CD1c-positive myeloid dendritic cell (primary cell): ENCODE data around the gene STIM1.
A peak's percentile ranks its signal among the peaks of the same experiment; 100 is the strongest.
"Not testable (repeated sequence)": the region's sequence is repeated elsewhere in the genome, so short reads cannot be mapped to it uniquely, and the experiment has no call there.

Experiments used
- DNase-seq: peaks from one replicate; pipeline ENCODE4 v3.0.0-alpha.2; 2016; ENCODE audit errors: extremely low spot score

Gene STIM1

DNA sequence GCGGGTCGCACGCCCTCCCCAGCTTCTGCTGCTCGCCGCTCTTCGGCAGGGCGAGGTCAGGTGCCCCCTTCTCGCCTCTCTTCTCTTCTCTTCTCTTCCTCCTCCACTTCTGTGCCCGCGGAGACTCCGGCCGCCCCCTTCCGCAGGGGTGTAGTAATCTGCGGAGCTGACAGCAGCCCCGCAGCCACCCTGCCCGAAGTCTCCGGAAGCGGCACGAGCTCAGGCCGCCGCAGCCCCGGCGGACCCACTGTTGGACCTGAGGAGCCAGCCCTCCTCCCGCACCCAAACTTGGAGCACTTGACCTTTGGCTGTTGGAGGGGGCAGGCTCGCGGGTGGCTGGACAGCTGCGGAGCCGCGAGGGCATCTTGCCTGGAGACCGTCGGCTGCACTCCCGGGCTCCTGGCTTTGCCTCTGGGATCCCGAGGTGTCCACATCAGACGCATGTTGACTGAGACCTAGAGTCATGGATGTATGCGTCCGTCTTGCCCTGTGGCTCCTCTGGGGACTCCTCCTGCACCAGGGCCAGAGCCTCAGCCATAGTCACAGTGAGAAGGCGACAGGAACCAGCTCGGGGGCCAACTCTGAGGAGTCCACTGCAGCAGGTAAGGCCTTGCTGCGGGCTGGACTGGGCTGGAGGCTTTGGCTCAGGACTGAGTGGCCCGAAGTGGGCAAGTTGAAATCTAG is 486 bp downstream of the STIM1 start:
- peak; percentile 67 for DNase-seq

DNA sequence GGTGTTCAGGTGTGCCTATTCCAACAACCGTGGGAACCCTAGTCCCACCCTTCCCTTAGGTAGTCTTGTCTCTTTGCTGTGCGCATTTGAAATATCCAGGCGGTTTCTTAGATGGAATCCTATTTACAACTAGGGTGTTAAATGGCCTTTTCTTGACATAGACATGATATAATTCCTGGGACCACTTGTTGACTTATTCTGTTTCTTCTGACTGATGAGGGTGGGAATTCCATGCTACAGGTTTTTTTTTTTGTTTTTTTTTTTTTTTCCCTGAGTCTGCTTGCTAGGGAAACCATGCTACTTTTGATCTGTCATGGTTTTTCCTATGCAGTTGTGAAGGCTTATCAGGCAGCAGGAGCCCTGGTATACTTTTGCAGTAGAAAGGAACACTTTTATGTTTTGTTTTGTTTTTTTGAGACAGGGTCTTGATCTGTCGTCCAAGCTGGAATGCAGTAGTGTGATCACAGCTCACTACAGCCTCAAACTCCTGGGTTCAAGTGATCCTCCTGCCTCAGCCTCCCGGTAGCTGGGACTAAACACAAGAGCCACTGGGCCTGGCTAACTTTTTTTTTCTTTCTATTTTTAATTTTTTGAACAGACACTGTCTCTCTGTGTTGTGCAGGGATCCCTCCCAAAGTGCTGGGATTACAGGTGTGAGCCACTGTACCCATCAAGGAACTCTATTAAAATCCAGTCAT is 1.5 kb downstream of the STIM1 start:
- no peak for DNase-seq

DNA sequence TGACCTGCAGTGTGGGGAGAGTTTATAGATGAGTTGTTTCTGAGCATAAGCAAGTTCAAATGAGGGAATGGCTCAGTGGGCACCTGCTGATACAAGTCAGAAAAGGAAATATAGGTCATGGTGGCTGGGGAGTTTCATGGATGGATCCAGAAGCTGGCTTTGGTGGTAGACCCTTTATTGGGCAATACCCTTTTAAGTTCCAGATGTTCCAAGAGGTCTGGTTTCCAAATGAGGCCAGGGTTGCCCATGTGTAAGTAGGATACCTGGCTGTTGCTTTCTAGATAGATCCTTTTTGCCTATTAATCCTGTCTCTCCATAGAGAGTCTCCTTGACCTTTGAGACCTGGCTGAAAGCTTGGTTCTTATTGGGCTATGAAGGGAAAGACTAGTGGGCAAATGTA is 2.2 kb downstream of the STIM1 start:
- no peak for DNase-seq

DNA sequence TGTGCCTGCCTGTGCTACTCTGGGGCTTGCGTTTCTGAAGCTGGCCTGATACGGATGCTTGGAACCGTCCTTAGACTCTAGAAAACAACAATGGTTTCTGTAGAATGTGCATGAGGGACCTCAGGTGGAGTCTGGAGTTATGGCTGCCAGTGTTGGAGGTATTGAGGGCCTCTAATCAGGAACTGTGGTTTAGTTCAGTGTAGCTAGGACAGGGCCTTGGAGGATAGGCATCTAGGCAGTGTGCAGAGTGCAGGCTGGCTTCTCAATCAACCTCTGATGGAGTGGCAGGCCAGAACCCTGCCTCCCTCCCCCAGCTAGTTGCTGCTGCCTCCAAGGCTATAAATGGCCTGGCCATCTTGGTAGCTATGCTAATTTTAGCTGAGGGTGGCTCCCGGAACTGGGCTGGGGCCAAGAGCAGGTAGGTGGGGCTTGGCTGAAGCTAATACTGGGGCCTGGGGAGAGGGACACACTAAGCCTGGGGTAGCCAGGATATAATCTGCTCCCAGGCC is 4.0 kb downstream of the STIM1 start:
- no peak for DNase-seq

DNA sequence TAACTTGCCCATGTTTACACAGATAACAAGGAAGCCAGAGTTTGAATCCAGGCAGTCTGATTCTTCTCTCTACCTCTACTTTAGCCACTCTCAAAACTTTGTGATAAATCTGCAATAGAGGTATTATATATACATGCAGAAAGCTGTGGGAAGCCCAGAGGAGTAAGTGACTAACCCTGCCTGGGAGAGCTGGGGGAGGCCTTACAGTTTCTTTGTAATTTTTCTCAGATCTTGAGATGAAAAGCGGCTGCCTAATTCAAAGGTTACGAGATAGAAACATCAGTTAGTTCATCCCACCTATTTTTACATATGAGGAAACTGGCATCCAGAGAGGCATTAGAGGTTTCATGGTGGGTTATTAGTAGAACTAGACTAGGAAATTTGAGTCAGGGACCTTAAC is 4.9 kb downstream of the STIM1 start:
- DNase-seq, result no peak

DNA sequence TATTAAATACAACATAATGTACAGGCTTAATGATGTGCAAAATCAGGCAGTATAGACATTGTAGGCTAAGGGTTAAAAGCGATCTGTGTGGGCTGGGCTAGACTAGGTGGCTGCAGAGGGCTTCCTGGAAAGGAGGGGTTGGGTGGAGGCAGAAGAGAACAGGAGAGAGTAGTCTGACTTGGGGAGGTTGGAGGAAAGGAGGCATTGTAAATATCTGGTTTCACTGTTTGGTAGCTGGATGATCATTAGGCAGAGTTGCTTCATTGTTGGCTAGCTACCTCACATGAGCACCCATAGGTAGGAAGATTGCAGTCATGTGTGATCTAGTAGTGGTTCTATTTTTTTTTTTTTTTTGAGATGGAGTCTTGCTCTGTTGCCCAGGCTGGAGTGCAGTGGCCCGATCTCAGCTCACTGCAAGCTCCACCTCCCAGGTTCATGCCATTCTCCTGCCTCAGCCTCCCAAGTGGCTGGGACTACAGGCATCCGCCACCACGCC is 5.5 kb downstream of the STIM1 start:
- not testable (repeated sequence) for DNase-seq

DNA sequence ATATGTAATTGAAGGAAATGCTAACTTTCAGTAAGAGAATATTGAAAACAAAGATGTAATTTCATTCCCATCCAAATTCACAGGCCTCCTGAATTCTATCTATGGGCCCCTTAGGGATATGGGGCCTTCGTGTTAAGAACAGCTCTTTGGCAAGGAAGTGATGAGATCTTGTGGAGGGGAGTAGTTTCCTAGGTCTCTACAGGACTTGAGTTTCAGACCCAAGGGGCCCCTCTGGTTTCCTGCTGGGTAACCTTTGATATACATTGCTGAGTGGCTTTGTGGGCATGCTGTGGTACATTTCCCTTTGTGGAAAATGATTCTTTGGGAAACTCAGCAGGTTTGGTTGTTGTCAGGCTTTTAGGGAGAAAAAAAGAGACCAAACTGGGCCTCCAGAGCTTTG is 6.2 kb downstream of the STIM1 start:
- no peak for DNase-seq

DNA sequence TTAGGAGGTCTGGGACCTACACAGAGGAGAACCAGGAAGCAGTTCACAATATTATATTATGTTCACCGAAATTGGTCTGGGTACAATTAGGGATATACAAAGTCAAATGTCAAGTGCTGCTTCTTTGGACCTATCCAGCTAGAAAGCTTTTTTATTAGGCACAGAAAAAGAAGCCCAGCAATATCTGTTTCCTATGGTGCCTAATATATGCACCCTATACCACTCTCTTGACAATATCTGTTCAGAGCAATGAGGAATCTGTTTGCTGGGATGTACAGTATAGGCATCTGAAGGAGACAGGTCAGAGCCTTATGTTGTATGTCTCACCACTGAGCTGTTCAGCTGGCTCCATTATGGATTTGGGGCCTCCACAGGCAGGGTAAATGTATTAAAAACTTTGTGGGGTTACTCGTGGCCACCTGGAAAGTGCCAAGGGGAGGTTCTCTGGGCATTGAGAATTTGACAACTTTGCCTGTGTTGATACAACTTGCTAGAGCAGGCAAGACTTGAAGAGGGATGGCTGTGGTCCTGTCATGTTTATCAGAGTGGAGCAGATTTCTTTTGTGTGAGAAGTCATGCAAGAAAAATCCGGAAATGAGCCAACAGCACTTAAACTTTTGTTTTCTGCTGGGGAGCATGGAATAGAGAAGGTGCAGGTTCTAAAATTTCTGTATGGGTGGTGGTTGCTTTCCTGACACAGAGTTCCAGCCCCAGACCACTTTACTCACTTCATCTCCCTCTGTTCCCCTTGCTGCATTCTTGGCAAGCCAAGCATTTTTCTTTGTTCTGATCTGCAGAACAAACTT is 10.1 kb downstream of the STIM1 start:
- peak; percentile 27 for DNase-seq

DNA sequence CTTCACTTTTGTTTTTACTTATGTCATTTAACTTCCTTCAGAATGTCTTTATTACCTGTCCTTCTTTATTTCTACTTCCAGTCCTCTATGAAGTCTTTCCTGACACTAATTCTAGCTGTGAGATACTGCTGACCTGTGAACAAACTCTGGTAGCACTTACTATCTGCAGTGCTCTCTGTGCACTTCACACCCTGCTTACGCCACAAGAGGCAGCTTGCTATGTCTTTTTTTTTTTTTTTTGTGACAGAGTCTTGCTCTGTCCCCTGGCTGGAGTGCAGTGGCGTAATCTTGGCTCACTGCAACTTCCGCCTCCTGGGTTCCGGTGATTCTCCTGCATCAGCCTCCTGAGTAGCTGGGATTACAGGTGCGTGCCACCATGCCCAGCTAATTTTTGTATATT is 10.7 kb downstream of the STIM1 start:
- DNase-seq, result peak; percentile 45

DNA sequence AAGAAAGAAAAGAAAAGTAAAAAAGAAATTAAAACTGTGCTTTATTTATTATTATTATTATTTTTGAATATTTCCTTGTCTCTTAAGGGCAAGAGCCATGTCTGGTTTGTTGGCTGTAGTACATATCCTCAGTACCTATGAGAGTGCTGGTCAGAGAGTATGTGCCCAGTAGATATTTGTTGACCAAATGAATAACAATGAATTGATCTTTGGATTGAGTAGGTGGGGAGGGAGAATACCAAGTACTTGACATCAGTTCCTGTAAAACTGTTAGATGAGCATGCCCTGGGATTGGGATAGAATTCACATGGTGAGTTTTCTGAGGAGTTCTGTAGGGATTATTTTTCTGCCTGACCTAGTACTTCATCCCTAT is 11.4 kb downstream of the STIM1 start:
- DNase-seq, result no peak

DNA sequence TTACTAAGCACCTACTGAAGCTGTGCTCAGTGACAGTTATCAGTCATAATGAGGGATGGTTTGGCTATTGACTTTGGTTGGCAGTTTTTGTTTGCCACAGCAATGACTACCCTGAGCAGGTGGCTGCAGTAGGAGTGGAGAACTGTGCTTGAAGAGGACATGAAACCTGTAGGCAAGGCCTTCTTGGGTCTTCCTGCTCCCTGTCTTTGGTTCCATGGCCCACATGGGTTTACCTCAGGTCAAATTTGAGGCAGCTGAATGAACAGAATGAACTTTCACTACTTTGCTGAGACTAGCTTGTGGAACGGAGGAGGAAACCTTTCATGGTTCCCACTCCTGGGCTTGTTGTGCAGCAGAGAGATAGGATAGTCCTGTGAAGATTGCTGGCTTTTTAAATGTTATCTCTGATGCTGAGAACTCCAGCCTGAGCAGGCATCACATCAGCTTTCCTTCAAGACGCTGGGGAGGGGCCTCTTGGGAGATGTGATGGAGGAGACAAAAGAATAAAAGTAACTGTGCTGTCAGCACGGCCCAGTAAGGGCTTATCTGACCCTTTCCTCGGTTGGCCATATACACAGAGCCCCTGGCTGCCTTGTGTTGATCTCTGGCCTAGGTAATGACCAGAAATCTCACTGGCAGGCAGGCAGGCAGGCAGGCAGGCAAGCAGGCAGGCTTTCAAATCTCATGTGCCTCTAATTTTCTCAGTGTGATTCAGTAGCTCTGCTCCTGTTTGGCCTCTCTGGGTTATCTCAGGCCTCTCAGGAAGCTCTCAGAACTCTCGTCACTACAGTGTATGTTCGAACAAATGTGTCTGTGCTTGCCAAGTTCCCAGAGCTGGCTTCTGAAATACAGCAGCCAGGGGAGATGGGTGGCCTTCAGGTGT is 12.0 kb downstream of the STIM1 start:
- DNase-seq, result no peak

DNA sequence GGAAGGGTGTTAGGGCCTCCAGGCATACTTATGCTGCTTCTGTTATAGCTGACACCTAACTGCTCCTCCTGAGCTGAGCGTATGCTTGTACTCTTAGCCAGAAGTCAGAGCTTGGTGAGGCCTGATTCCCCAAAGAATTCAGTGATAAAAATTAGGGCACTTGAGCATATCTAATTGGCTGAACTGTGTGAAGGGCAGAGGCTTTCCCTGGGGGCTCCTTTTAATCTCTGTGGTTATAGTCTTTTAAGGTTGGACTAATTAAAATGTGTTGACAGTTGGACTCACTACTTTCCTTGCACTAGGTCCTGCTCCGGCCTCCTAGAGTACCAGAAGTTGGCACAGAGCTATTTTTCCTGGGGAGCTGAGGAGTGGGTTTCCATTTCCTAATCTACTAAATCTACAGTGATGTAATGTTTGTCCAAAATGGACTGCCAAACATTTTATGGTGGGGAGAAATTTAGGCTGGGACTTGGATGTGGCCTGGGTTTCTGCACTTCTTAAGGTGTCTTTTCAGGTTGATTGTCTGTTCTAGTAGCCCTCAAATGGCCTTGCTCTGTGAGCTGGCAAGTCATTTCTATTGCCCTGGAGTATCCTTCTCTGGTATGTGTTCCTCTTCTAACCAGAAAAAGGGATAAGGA is 18.4 kb downstream of the STIM1 start:
- DNase-seq, result no peak

DNA sequence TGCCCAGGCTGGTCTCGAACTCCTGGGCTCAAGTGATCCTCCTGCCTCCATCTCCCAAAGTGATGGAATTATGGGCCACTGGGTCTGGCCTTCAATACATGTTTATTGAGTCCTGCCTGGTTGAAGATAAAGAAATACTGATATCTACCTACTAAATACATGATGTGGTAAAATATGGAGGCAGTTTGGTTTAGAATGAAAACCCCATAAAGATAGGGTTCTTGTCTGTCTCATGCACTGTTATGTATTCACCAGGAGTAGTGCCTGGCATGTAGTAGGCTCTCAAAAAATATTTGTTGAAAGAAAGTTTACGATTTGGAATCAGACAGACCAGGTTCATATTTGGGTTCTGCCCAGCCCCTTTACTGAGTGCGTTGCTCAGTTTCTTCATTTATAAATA is 21.1 kb downstream of the STIM1 start:
- DNase-seq, result no peak

DNA sequence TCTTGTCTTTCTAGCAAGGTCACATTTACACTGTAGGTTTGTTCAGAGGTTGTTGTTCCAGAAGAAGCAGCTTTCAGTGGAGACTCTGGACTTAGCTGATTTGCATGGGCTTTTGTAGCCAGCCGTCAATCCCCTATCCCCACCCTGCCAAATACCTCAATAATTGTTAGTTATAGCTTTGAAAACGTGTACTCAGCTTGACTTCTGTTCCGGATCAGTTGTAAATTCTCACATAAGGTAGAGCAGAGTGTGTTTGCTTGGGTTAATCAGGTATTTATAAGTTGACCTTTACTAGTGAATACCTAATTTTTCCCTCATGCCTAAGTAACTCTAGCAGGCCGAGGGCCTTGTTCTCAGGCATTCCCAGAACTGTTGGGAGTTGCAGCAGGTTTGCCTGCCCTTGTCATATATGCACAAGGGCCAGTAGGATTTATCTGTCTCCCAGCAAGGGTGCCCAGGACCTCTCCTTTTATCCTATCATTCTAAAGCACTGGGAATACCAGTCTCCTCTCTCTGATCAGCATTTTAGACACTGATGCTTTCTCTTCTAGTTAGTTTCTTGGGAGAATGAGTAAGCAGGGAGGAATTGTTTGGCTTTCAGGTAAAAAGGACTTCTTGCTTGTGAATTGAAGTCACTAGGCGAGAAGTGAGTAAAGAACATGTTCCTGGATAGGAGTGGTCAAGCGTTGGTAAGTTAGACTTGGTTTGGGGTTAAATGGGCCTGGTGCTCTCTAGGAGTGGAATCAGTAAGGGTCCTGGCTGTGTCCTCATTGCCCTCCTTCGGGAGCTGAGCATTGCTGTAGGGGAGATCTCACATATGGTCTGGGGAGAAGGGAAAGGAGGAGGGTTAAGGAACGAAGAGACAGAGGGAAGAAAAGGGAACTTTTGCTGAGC is 22.1 kb downstream of the STIM1 start:
- DNase-seq, result no peak

DNA sequence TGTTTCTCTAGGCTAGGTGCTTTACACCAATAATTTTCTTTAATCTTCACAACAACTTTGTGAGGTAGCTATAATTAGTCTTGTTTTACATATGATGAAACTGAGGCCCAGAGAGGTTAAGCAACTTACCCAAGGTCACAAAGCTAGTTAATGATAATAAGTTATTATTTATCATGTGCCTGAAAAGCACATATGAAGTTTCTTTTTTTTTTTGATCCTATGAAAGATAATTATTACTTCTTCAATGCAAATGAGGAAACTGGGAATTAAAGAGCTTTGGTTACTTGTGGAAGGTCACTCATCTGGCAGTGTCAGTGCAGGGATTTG is 22.8 kb downstream of the STIM1 start:
- no peak for DNase-seq

DNA sequence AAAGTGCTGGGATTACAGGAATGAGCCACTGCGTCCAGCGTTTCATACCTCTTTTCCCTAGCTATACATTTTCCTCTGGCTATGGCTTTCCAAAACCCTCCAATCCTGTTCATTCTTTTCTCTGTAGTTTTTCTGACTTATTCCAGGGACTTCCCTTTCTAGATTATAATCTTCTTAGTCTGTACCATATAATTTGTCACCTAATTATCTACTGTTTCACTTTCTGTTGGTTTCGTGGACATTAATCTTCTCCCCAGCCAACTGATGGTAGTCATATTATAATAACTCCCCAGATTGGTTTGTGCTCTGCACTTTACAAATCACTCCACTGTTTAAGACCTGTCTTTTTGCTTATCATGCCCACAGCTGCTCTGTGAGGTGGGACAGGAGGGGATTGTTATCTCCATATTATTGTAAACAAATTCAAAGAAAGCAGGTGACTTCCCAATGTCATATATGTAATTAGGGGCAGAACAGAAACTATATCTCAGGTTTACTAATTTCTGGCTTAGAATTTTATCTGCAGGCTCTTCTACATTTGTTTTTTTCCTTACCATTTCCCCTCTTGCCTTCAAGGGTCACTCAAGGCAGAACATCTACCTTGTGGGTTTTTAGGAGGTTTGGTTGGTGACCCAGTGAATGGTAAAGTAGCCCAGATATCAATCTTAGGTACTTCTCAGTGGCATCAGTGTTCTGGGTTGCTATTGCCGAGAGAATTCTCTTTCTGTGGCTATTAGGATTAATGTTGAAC is 23.9 kb downstream of the STIM1 start:
- DNase-seq, result no peak

DNA sequence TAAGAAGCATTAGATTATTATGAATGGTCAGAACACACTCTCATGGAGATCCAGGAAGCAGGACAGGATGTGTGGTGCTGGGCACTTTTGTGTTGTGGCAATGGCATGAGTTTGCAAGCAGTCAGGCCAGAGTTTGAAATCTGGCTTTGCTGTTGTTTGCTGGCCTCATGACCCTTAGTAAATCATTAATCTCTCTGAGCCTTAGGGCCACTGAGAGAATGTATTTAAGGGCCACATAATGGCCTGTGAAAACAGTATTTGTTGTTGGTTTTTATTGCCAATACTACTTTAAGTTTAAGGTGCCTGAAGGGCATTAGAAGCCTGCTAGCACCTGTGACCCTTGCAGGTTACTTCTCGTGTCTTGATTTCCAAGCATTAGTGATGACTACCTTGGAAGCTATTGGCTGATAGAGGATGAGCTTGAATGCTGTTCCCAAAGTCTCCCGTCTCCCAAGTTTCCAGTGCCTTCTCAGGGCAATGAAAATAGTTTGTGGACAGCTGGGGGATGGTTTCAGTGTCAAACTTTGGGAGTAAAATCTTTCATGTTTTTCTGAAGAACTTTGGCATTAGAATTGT is 24.6 kb downstream of the STIM1 start:
- DNase-seq, result no peak

DNA sequence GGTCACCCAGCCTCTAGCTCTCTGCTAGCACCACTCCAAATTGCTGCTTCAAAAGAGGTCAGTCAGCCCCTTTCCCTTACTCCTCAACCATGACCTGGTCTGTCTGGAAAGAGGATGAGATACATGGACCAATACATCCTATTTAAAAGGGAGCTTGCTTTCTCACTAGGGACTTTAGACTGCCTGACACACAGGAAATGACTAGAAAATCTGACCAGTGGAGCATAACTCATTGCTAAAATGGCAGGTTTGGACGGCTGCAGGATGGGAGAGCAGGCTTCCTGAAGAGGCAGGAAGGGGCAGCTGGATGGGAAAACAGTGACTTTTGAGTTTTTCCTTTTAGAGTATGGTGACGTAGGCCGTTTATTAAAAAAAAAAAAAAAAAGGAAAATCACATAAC is 25.3 kb downstream of the STIM1 start:
- no peak for DNase-seq

DNA sequence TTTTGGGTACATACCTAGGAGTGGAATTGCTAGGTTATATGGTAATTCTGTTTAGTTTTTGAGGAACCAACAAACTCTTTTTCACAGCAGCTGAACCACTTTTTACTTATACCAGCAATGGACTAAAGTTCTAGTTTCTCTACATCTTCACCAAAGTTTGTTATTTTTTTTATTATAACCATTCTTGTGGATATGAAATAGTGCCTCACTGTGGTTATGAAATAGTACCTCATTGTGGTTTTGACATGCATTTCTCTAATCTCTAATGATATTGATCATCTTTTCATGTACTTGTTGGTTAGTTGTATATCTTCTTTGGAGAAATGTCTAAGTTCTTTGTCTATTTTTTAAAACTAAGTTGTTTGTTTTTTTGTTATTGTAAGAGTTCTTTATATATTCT is 27.2 kb downstream of the STIM1 start:
- DNase-seq, result no peak
